Hepatocyte (in vitro differentiated cells): Measurements from ENCODE around the gene RARG. TPM values are rescaled to one million over a fixed set of nuclear protein-coding genes. Genes with fewer than 3 reads are reported as not detected.

ENCODE experiments used
- DNase-seq: peaks from one replicate; pipeline ENCODE4 v3.0.0-alpha.2; 2016; ENCODE audit warnings: low spot score
- H2AFZ ChIP-seq: fragments of 200-600 bp; sonication (generic); 2 replicates; pipeline ENCODE4 v1.6.0; 2016; ENCODE audit warnings: antibody characterized with exemption, mild to moderate bottlenecking
- H3K27ac ChIP-seq: fragments of 200-600 bp; sonication (generic); 2 replicates; pipeline ENCODE4 v1.5.1; 2016; ENCODE audit warnings: mild to moderate bottlenecking
- H3K27me3 ChIP-seq: fragments of 200-600 bp; sonication (generic); 2 replicates; pipeline ENCODE4 v1.6.1; 2016
- H3K36me3 ChIP-seq: fragments of 200-600 bp; sonication (generic); replicated peaks from 2 replicates; pipeline ENCODE4 v1.5.1; 2016; ENCODE audit warnings: low read depth; ENCODE audit not compliant: insufficient read depth
- H3K4me1 ChIP-seq: fragments of 200-600 bp; sonication (generic); 2 replicates; pipeline ENCODE4 v1.5.1; 2016; ENCODE audit warnings: mild to moderate bottlenecking, moderate library complexity; ENCODE audit not compliant: insufficient read depth
- H3K4me2 ChIP-seq: fragments of 200-600 bp; sonication (generic); 2 replicates; pipeline ENCODE4 v1.6.0; 2016
- H3K4me3 ChIP-seq: fragments of 200-600 bp; sonication (generic); 2 replicates; pipeline ENCODE4 v1.5.1; 2016; ENCODE audit warnings: mild to moderate bottlenecking
- H3K79me2 ChIP-seq: fragments of 200-600 bp; sonication (generic); 2 replicates; pipeline ENCODE4 v1.6.0; 2017; ENCODE audit warnings: mild to moderate bottlenecking
- H3K9me2 ChIP-seq: fragments of 200-600 bp; sonication (generic); replicated peaks from 2 replicates; pipeline ENCODE4 v1.6.0; 2017; ENCODE audit warnings: mild to moderate bottlenecking; ENCODE audit not compliant: insufficient read depth
- H3K9me3 ChIP-seq: fragments of 200-600 bp; sonication (generic); 2 replicates; pipeline ENCODE4 v1.5.1; 2016; ENCODE audit warnings: low read depth, mild to moderate bottlenecking
- H4K20me1 ChIP-seq: fragments of 200-600 bp; sonication (generic); 2 replicates; pipeline ENCODE4 v1.6.0; 2016; ENCODE audit warnings: mild to moderate bottlenecking; ENCODE audit not compliant: insufficient read depth, poor library complexity, severe bottlenecking
- CTCF ChIP-seq: fragments of 200-600 bp; sonication (generic); IDR thresholded peaks from 2 replicates; pipeline ENCODE4 v1.5.1; 2016; ENCODE audit warnings: antibody characterized with exemption, mild to moderate bottlenecking; ENCODE audit not compliant: poor library complexity
- EZH2 ChIP-seq: fragments of 200-600 bp; sonication (generic); IDR thresholded peaks from 2 replicates; pipeline ENCODE4 v1.6.1; 2016; ENCODE audit warnings: antibody characterized with exemption, mild to moderate bottlenecking, borderline replicate concordance
- EZH2phosphoT487 ChIP-seq: fragments of 200-600 bp; sonication (generic); IDR thresholded peaks from one replicate; pipeline ENCODE4 v1.6.1; 2018; ENCODE audit warnings: antibody characterized with exemption, mild to moderate bottlenecking, low read depth, moderate library complexity; ENCODE audit not compliant: unreplicated experiment, severe bottlenecking
- WGBS: methylation state at CpG from one replicate; pipeline ENCODE4 v1.1.6; 2016; ENCODE audit warnings: low lambda C conversion rate; ENCODE audit errors: missing lambda C conversion rate; 5-methylcytosine and 5-hydroxymethylcytosine counted together
- polyA plus RNA-seq: library from polyadenylated mRNA; unstranded; fragments of >200 nt; fragmentation: Nextera tagmentation; extraction: Ambion mirVana; gene quantifications from 2 replicates; pipeline ENCODE4 v1.2.1, GENCODE V29; 2016
- total RNA-seq: library from RNA; depleted of rRNA; stranded (reverse); fragments of >200 nt; gene quantifications from 2 replicates; pipeline ENCODE4 v1.2.3, GENCODE V29; 2014

Gene RARG
- total and polyA plus RNA-seq, 2 experiments from 2014 or later = 20.9 to 28.1 TPM

GRCh38 chr12:53193985-53194716 lies 37.9 kb downstream of the RARG start:
- Histone ChIP-seq H3K79me2 (no peaks in the 10 kb centered on the region), H3K4me2 (no peak overlapping the region), H3K27ac (no peak overlapping the region), H3K9me3 (no peaks in the 10 kb centered on the region), H3K27me3 (peaks cover 4% of the 10 kb centered on the region), H3K4me3 (no peak overlapping the region), H2AFZ (no peak overlapping the region), H3K9me2 (no peaks in the 10 kb centered on the region), H3K36me3 (no peaks in the 10 kb centered on the region), H3K4me1 (peaks cover 3% of the 10 kb centered on the region), H4K20me1 (no peaks in the 10 kb centered on the region)
- 72% methylated on average over 11 of the region's 11 CpGs for WGBS
- no peak for TF ChIP-seq EZH2phosphoT487
- no peak for TF ChIP-seq CTCF
- no peak for TF ChIP-seq EZH2
- no peak for DNase-seq

GRCh38 chr12:53193040-53193439 lies 39.0 kb downstream of the RARG start:
- H3K27ac ChIP-seq = no peak overlapping the region
- no peaks in the 10 kb centered on the region for H3K9me3 ChIP-seq
- peaks cover 3% of the 10 kb centered on the region for H3K27me3 ChIP-seq
- peaks cover 3% of the 10 kb centered on the region for H3K4me1 ChIP-seq
- no peak for DNase-seq
- TF ChIP-seq EZH2phosphoT487 (no peak), EZH2 (no peak), CTCF (no peak)
- no peak overlapping the region for H3K4me3 ChIP-seq
- H3K36me3 ChIP-seq = no peaks in the 10 kb centered on the region
- 91% methylated on average over 9 of the region's 9 CpGs for WGBS
- H3K9me2 ChIP-seq = no peaks in the 10 kb centered on the region
- H3K79me2 ChIP-seq = no peaks in the 10 kb centered on the region
- no peak overlapping the region for H2AFZ ChIP-seq
- no peaks in the 10 kb centered on the region for H4K20me1 ChIP-seq
- no peak overlapping the region for H3K4me2 ChIP-seq

GRCh38 chr12:53192531-53193021 lies 39.4 kb downstream of the RARG start:
- Histone ChIP-seq H3K9me3 (no peaks in the 10 kb centered on the region), H3K4me3 (no peak overlapping the region), H3K27me3 (no peaks in the 10 kb centered on the region), H2AFZ (no peak overlapping the region), H3K4me1 (peaks cover 3% of the 10 kb centered on the region), H3K4me2 (no peak overlapping the region), H3K36me3 (no peaks in the 10 kb centered on the region), H3K79me2 (no peaks in the 10 kb centered on the region), H4K20me1 (no peaks in the 10 kb centered on the region), H3K27ac (no peak overlapping the region), H3K9me2 (no peaks in the 10 kb centered on the region)
- WGBS = 97% methylated on average over 14 of the region's 14 CpGs
- no peak for TF ChIP-seq CTCF
- TF ChIP-seq EZH2phosphoT487 = no peak
- no peak for TF ChIP-seq EZH2
- no peak for DNase-seq
